Liver (tissue), 3 donors: Measurements from ENCODE around the gene ATE1.

Experiments
- ATF3 ChIP-seq: IDR thresholded peaks from 2 replicates; pipeline ENCODE4 v1.6.1; 2016; ENCODE audit warnings: antibody characterized with exemption
- CTCF ChIP-seq: fragments of 150-350 bp; IDR thresholded peaks from 2 replicates; pipeline ENCODE4 v1.5.1; 2017; ENCODE audit warnings: improper control_type of control experiment, low read depth, low read length; ENCODE audit not compliant: missing input control
- EGR1 ChIP-seq, 2 donors: IDR thresholded peaks; 2 replicates each; pipeline ENCODE4 v1.6.1; 2016 to 2018; ENCODE audit warnings: antibody characterized with exemption in 2 of 2, low read depth in 2 of 2
- FOXA1 ChIP-seq: IDR thresholded peaks from 2 replicates; pipeline ENCODE4 v1.6.1; 2016; ENCODE audit warnings: antibody characterized with exemption
- FOXA2 ChIP-seq: IDR thresholded peaks from 2 replicates; pipeline ENCODE4 v1.6.1; 2016; ENCODE audit warnings: antibody characterized with exemption
- JUND ChIP-seq, 2 donors: IDR thresholded peaks; 2 replicates each; pipeline ENCODE4 v1.6.1; 2016; ENCODE audit warnings: antibody characterized with exemption in 2 of 2
- MAX ChIP-seq: IDR thresholded peaks from 2 replicates; pipeline ENCODE4 v1.6.1; 2016; ENCODE audit warnings: antibody characterized with exemption
- RAD21 ChIP-seq, 2 donors: IDR thresholded peaks; 2 replicates each; pipeline ENCODE4 v1.6.1; 2016; ENCODE audit warnings: antibody characterized with exemption in 2 of 2, mild to moderate bottlenecking in 2 of 2
- RXRA ChIP-seq, 2 donors: IDR thresholded peaks; 2 replicates each; pipeline ENCODE4 v1.6.1; 2017 to 2018; ENCODE audit warnings: antibody characterized with exemption in 2 of 2, mild to moderate bottlenecking in 1 of 2
- TAF1 ChIP-seq: conservative IDR thresholded peaks from 2 replicates; pipeline ENCODE4 v1.6.1; 2016; ENCODE audit warnings: antibody characterized with exemption, mild to moderate bottlenecking
- YY1 ChIP-seq: IDR thresholded peaks from 2 replicates; pipeline ENCODE4 v1.6.1; 2016; ENCODE audit warnings: antibody characterized with exemption, mild to moderate bottlenecking
- ZBTB33 ChIP-seq: IDR thresholded peaks from 2 replicates; pipeline ENCODE4 v1.6.1; 2016; ENCODE audit warnings: antibody characterized with exemption
- donor health status: healthy.
- donor health status: healthy.

- TF ChIP-seq CTCF = no peak
- no peak for TF ChIP-seq RAD21 (IDR thresholded peaks at IDR 0.05)
- no peak for TF ChIP-seq ATF3
- TF ChIP-seq MAX = no peak
- TF ChIP-seq JUND (IDR thresholded peaks at IDR 0.05) = no peak
- no peak for TF ChIP-seq EGR1 (IDR thresholded peaks at IDR 0.05; ENCODE audit: low read depth in 2 of 2)
- TF ChIP-seq FOXA2 = no peak
- no peak for TF ChIP-seq ZBTB33
- TF ChIP-seq RXRA (IDR thresholded peaks at IDR 0.05) = no peak
- TF ChIP-seq FOXA1 = no peak
- TF ChIP-seq YY1 = no peak
- no peak for TF ChIP-seq TAF1
Measured at GRCh38 chr10:121811386-121811785, 116.4 kb downstream of the ATE1 start.
